ENCODE results near the gene ATPAF1.

Gene ATPAF1, protein sequence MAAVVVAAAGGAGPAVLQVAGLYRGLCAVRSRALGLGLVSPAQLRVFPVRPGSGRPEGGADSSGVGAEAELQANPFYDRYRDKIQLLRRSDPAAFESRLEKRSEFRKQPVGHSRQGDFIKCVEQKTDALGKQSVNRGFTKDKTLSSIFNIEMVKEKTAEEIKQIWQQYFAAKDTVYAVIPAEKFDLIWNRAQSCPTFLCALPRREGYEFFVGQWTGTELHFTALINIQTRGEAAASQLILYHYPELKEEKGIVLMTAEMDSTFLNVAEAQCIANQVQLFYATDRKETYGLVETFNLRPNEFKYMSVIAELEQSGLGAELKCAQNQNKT

DNA sequence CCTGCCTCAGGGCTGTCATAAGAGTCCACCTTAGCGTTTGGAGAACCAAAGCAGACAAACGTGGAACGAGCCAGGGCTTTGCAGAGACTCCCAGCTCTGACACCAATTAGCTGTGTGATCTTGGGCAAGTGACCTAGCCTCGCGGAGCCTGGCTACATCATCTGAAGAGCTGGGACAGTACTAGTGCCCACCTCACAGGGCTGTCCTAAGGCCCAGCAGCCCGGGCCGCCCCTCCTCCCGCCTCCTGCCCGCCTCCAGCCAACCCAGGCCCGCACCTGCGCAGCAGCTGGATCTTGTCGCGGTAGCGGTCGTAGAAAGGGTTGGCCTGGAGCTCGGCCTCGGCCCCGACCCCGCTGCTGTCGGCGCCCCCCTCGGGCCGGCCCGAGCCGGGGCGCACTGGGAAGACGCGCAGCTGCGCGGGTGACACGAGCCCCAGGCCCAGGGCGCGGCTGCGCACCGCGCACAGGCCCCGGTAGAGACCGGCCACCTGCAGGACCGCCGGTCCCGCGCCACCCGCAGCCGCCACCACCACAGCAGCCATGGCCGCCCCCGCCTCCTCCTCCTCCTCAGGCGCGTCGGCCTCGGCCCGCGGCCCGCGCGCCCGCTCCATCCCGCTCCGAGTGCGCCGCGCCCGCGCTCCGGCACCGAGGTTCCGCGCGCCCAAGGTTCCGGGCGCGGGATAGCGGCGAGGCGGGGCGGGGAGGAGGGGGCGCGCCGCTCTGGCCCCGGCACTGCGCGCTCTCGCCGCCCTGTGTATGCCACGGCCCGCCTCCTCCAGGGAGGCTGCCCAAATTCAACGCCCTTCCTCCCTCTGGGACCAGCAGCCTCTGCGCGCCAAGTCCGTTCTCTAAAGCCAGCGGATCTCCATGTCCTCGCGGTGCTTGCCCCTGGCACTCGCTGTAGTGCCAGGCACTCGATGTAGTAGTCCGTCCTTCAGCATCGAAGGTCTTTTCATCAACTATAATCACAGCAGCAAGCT, at the start of gene ATPAF1:
ATPAF1 (minus strand) TSS at position 583 of the 979 bp plus-strand sequence; CDS start at position 541, 42 bp downstream.
- peak within 1 kb of the TSS; percentile 72 to 76 for H3K4me3 ChIP-seq (replicated peaks in 1 of 2; ENCODE audit: low read depth in 2 of 2, low read length in 2 of 2)
- peak; percentile 81 to 86 for DNase-seq (ENCODE audit: low read depth in 2 of 2)
- TF ChIP-seq, protein P1, sequence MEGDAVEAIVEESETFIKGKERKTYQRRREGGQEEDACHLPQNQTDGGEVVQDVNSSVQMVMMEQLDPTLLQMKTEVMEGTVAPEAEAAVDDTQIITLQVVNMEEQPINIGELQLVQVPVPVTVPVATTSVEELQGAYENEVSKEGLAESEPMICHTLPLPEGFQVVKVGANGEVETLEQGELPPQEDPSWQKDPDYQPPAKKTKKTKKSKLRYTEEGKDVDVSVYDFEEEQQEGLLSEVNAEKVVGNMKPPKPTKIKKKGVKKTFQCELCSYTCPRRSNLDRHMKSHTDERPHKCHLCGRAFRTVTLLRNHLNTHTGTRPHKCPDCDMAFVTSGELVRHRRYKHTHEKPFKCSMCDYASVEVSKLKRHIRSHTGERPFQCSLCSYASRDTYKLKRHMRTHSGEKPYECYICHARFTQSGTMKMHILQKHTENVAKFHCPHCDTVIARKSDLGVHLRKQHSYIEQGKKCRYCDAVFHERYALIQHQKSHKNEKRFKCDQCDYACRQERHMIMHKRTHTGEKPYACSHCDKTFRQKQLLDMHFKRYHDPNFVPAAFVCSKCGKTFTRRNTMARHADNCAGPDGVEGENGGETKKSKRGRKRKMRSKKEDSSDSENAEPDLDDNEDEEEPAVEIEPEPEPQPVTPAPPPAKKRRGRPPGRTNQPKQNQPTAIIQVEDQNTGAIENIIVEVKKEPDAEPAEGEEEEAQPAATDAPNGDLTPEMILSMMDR (IDR thresholded peaks at IDR 0.05; ENCODE audit: low read depth, low read length), result no peak

DNA sequence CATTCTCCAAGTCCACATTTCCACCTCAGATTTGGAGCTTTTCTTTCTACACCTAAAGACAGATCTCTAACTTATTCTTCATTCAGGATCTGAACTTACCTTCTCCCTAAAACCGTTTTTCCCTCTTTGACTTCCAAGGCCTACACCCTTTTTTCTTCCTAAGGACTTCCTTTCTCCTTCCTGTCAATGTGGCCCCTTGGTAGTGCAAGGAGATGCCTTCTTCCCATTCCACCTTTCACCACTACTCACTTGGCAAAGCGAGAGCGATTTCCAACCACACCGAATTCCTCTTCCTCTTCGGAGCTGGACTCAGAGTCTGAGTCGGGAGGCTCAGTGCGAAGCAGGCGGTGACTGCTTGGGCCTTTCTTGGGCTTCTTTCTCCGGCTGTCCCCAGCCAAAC, 49.5 kb upstream of the ATPAF1 start:
- TF ChIP-seq, protein P1 (IDR thresholded peaks at IDR 0.05; ENCODE audit: low read depth, low read length), result no peak
- no peak for DNase-seq (ENCODE audit: low read depth in 2 of 2)

DNA sequence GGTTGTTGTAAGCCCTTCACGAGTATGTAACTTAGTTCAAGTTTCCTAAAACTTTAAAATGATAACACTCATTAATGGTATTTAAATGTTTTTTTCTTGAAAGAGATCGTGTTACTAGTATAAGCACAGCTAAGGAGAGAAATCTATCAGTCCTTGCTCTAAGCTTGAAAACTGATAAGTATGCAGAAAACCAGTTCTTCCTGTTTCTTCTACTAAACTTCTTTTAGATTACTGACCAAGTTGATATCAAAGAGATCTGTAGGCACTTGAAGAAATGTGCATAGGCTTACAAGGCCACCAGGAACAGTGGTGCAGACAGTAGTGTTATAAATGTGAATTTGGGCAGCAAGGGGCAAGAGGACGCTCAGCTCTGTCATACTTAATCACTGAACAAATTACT, 46.8 kb upstream of the ATPAF1 start:
- H3K4me3 ChIP-seq (replicated peaks in 1 of 2; ENCODE audit: low read depth in 2 of 2, low read length in 2 of 2), result no peak overlapping the region
- no peak for DNase-seq (ENCODE audit: low read depth in 2 of 2)
- TF ChIP-seq, protein P1 (IDR thresholded peaks at IDR 0.05; ENCODE audit: low read depth, low read length), result no peak

More for the DNA sequence above, 49.5 kb upstream of the ATPAF1 start:
- H3K4me3 ChIP-seq (replicated peaks in 1 of 2; ENCODE audit: low read depth in 2 of 2, low read length in 2 of 2), result peak overlapping the region; percentile 86 to 95

DNA sequence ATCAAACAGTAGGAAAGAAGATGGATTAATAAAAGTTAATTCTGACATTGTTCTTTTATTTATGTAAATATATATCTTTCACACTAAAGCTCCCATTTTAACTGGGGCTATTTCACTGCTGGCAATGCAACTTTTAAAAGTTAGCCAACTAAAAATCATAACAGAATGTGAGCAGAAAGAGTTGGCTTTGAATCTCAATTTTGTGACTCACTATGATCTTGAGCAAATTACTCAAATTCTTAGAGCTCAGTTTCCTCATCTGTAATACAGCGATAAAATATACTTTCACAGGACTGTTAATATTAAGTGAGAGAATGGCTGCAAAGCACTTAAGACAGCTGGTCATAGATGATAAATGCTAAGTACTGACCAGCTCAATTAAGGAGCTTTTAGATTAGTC, 40.0 kb upstream of the ATPAF1 start:
- peak in 1 of 2 donors; percentile 24 for DNase-seq (ENCODE audit: low read depth in 2 of 2)
- TF ChIP-seq, protein P1 (IDR thresholded peaks at IDR 0.05; ENCODE audit: low read depth, low read length), result no peak
- no peak overlapping the region for H3K4me3 ChIP-seq (replicated peaks in 1 of 2; ENCODE audit: low read depth in 2 of 2, low read length in 2 of 2)

DNA sequence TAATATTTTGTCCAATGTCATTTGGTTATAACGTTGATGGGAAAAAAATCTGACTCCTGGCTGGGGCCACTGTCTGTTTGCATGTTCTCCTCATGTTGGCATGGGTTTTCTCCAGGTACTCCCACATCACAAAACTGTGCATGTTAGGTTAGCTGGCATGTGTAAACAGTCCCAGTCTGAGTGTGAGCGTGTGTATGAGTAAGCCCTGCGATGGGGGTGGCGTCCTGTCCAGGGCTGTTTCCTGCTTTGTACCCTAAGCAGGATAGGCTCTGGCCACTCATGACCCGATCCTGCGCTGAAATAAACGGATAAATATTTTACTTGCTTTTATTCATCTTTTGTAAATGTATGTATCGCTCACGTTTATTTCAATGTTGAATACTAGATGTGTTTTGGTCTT, 37.2 kb upstream of the ATPAF1 start:
- no peak for DNase-seq (ENCODE audit: low read depth in 2 of 2)
- no peak overlapping the region for H3K4me3 ChIP-seq (replicated peaks in 1 of 2; ENCODE audit: low read depth in 2 of 2, low read length in 2 of 2)
- TF ChIP-seq, protein P1 (IDR thresholded peaks at IDR 0.05; ENCODE audit: low read depth, low read length), result no peak

DNA sequence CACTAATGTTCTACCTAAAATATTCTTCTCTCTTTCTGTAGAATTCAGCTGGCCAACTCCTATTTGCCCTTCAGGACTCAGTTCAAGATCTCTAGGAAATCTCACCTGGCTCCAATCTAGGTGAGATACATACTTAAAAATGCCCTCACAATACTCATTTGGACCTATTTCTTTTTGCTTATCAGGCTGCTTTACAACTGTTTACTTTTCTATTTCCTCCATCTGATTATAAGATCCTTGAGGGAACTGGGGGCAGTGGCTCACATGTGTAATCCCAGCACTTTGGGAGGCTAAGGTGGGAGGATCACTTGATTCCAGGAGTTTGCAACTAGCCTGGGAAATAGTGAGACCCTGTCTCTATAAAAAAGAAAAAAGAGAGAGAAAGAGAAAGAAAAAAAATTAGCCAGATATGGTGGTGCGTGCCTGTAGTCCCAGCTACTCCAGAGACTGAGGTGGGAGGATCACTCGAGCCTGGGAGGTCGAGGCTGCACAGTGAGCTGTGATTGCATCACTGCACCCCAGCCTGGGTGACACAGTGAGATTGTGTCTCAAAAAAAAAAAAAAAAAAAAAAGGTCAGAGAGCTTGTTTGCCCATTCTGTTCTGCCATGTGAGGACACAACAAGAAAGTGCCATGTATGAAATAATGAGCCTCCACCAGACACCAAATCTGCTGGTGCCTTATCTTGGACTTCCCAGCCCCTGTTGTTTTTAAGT, 35.9 kb upstream of the ATPAF1 start:
- DNase-seq (ENCODE audit: low read depth in 2 of 2), result no peak
- TF ChIP-seq, protein P1 (IDR thresholded peaks at IDR 0.05; ENCODE audit: low read depth, low read length), result no peak
- H3K4me3 ChIP-seq (replicated peaks in 1 of 2; ENCODE audit: low read depth in 2 of 2, low read length in 2 of 2), result no peak overlapping the region
